ENCODE measurements around the gene ZBTB17.

DNA sequence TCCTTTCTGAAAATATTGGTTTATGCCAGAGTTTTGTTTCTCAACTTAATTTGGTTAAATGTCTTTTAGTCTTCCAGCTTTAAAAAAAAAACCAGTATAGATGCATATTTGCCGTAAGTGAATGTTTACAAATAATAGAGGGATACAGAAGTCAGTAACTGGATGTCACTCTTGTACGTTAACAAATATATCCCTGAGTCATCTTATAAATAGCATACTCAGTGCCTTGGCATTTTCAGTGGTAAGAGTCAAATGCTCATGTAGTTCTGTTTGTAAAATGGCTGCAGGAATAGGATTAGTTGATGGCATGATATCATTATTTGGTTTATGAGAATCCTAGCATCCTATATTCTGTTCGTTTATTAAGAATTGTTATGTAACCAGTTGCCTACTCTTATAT is 73.0 kb downstream of the ZBTB17 start:
- TF ChIP-seq POLR2AphosphoS5 (IDR thresholded peaks at IDR 0.05) = no peak
- TF ChIP-seq, protein P1, sequence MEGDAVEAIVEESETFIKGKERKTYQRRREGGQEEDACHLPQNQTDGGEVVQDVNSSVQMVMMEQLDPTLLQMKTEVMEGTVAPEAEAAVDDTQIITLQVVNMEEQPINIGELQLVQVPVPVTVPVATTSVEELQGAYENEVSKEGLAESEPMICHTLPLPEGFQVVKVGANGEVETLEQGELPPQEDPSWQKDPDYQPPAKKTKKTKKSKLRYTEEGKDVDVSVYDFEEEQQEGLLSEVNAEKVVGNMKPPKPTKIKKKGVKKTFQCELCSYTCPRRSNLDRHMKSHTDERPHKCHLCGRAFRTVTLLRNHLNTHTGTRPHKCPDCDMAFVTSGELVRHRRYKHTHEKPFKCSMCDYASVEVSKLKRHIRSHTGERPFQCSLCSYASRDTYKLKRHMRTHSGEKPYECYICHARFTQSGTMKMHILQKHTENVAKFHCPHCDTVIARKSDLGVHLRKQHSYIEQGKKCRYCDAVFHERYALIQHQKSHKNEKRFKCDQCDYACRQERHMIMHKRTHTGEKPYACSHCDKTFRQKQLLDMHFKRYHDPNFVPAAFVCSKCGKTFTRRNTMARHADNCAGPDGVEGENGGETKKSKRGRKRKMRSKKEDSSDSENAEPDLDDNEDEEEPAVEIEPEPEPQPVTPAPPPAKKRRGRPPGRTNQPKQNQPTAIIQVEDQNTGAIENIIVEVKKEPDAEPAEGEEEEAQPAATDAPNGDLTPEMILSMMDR (IDR thresholded peaks at IDR 0.05) = no peak

All from prostate gland (tissue), 2 donors.